Activated naive CD8-positive, alpha-beta T cell treated with anti-CD3 and anti-CD28 coated beads for 36 hours (primary cell): ENCODE measurements around the gene PRAMEF5. TPM values are rescaled to one million over a fixed set of nuclear protein-coding genes. Genes with fewer than 3 reads are reported as not detected.
"Not testable (repeated sequence)": the region's sequence is repeated elsewhere in the genome, so short reads cannot be mapped to it uniquely, and the experiment has no call there.

Experiments
- DNase-seq: peaks from one replicate; pipeline ENCODE4 v3.0.0; 2021
- H3K27ac Mint-ChIP-seq: one replicate; pipeline ENCODE4 v1.8.0; 2022; ENCODE audit warnings: mild to moderate bottlenecking, moderate library complexity, mixed read lengths
- H3K27me3 Mint-ChIP-seq: one replicate; pipeline ENCODE4 v1.8.0; 2022; ENCODE audit warnings: mild to moderate bottlenecking, mixed read lengths
- H3K36me3 Mint-ChIP-seq: one replicate; pipeline ENCODE4 v1.8.0; 2021; ENCODE audit warnings: mild to moderate bottlenecking, mixed read lengths
- H3K4me1 Mint-ChIP-seq: one replicate; pipeline ENCODE4 v1.8.0; 2021; ENCODE audit warnings: mixed read lengths
- H3K4me3 Mint-ChIP-seq: one replicate; pipeline ENCODE4 v1.8.0; 2022; ENCODE audit warnings: mild to moderate bottlenecking, moderate library complexity, mixed read lengths
- H3K9me3 Mint-ChIP-seq: one replicate; pipeline ENCODE4 v1.8.0; 2022; ENCODE audit warnings: mixed read lengths
- total RNA-seq, 2 experiments: library from RNA; stranded (reverse); gene quantifications; one replicate each; pipeline ENCODE4 v1.2.3, GENCODE V29; 2021

Gene PRAMEF5
- total RNA-seq, 2 experiments from 2014 or later: not detected

GRCh38 chr1:13239633-13240032 is 14.4 kb upstream of the PRAMEF5 start:
- DNase-seq, H3K4me3 Mint-ChIP-seq, H3K27ac Mint-ChIP-seq, H3K4me1 Mint-ChIP-seq, H3K27me3 Mint-ChIP-seq, H3K9me3 Mint-ChIP-seq, H3K36me3 Mint-ChIP-seq: not testable (repeated sequence)

GRCh38 chr1:13243536-13244263 is 10.3 kb upstream of the PRAMEF5 start:
- H3K27ac Mint-ChIP-seq, H3K27me3 Mint-ChIP-seq, H3K9me3 Mint-ChIP-seq, H3K36me3 Mint-ChIP-seq, H3K4me1 Mint-ChIP-seq, DNase-seq, H3K4me3 Mint-ChIP-seq: not testable (repeated sequence)

GRCh38 chr1:13245841-13246553 is 8.0 kb upstream of the PRAMEF5 start:
- not testable (repeated sequence) for H3K4me1 Mint-ChIP-seq, H3K9me3 Mint-ChIP-seq, H3K4me3 Mint-ChIP-seq, DNase-seq, H3K27ac Mint-ChIP-seq, H3K36me3 Mint-ChIP-seq, H3K27me3 Mint-ChIP-seq

- not testable (repeated sequence) for H3K4me3 Mint-ChIP-seq, H3K36me3 Mint-ChIP-seq, DNase-seq, H3K4me1 Mint-ChIP-seq, H3K27ac Mint-ChIP-seq, H3K27me3 Mint-ChIP-seq, H3K9me3 Mint-ChIP-seq
Observed at GRCh38 chr1:13246554-13246871, 7.5 kb upstream of the PRAMEF5 start.

- not testable (repeated sequence) for H3K9me3 Mint-ChIP-seq, H3K4me1 Mint-ChIP-seq, H3K27me3 Mint-ChIP-seq, H3K4me3 Mint-ChIP-seq, DNase-seq, H3K27ac Mint-ChIP-seq, H3K36me3 Mint-ChIP-seq
Observed at GRCh38 chr1:13247122-13247521, 6.9 kb upstream of the PRAMEF5 start.

GRCh38 chr1:13265124-13265523 is 11.1 kb downstream of the PRAMEF5 start:
- not testable (repeated sequence) for H3K4me3 Mint-ChIP-seq, H3K27me3 Mint-ChIP-seq, H3K36me3 Mint-ChIP-seq, H3K9me3 Mint-ChIP-seq, DNase-seq, H3K4me1 Mint-ChIP-seq, H3K27ac Mint-ChIP-seq

GRCh38 chr1:13277016-13277415 is 23.0 kb downstream of the PRAMEF5 start:
- not testable (repeated sequence) for H3K27me3 Mint-ChIP-seq, H3K27ac Mint-ChIP-seq, H3K36me3 Mint-ChIP-seq, H3K4me3 Mint-ChIP-seq, H3K9me3 Mint-ChIP-seq, DNase-seq, H3K4me1 Mint-ChIP-seq

- H3K9me3 Mint-ChIP-seq, H3K27me3 Mint-ChIP-seq, H3K4me3 Mint-ChIP-seq, H3K36me3 Mint-ChIP-seq, DNase-seq, H3K4me1 Mint-ChIP-seq, H3K27ac Mint-ChIP-seq: not testable (repeated sequence)
Observed at GRCh38 chr1:13279617-13280016, 25.6 kb downstream of the PRAMEF5 start.

- H3K27ac Mint-ChIP-seq: not testable (repeated sequence)
Observed at GRCh38 chr1:13285037-13285436, 31.0 kb downstream of the PRAMEF5 start, which contains the start of gene PRAMEF8. TSS of gene PRAMEF8 (minus strand) at chr1:13285137. CDS start at chr1:13284091, 1,046 bp downstream.

GRCh38 chr1:13289030-13289429 is 35.0 kb downstream of the PRAMEF5 start:
- not testable (repeated sequence) for H3K27ac Mint-ChIP-seq, H3K36me3 Mint-ChIP-seq, H3K4me1 Mint-ChIP-seq, H3K4me3 Mint-ChIP-seq, H3K9me3 Mint-ChIP-seq, DNase-seq, H3K27me3 Mint-ChIP-seq

More at GRCh38 chr1:13285037-13285436, 31.0 kb downstream of the PRAMEF5 start, which contains the start of gene PRAMEF8:
- not testable (repeated sequence) for DNase-seq, H3K4me3 Mint-ChIP-seq, H3K9me3 Mint-ChIP-seq, H3K27me3 Mint-ChIP-seq, H3K4me1 Mint-ChIP-seq, H3K36me3 Mint-ChIP-seq

- DNase-seq, H3K27ac Mint-ChIP-seq, H3K4me3 Mint-ChIP-seq, H3K9me3 Mint-ChIP-seq, H3K27me3 Mint-ChIP-seq, H3K4me1 Mint-ChIP-seq, H3K36me3 Mint-ChIP-seq: not testable (repeated sequence)
Observed at GRCh38 chr1:13297216-13297931, 43.4 kb downstream of the PRAMEF5 start.

- not testable (repeated sequence) for H3K9me3 Mint-ChIP-seq, H3K36me3 Mint-ChIP-seq, H3K4me3 Mint-ChIP-seq, DNase-seq, H3K4me1 Mint-ChIP-seq, H3K27me3 Mint-ChIP-seq, H3K27ac Mint-ChIP-seq
Observed at GRCh38 chr1:13298699-13299098, 44.7 kb downstream of the PRAMEF5 start.

- H3K9me3 Mint-ChIP-seq, H3K36me3 Mint-ChIP-seq, DNase-seq, H3K4me3 Mint-ChIP-seq, H3K4me1 Mint-ChIP-seq, H3K27me3 Mint-ChIP-seq, H3K27ac Mint-ChIP-seq: not testable (repeated sequence)
Observed at GRCh38 chr1:13302197-13302596, 48.2 kb downstream of the PRAMEF5 start.

GRCh38 chr1:13303239-13303638 is 49.2 kb downstream of the PRAMEF5 start, which contains the start of gene PRAMEF33:
TSS of gene PRAMEF33 (plus strand) at chr1:13303539. CDS start at chr1:13305955, 2,416 bp downstream.
- not testable (repeated sequence) for H3K4me3 Mint-ChIP-seq, H3K27ac Mint-ChIP-seq, H3K4me1 Mint-ChIP-seq, H3K36me3 Mint-ChIP-seq, H3K9me3 Mint-ChIP-seq, DNase-seq, H3K27me3 Mint-ChIP-seq
